HG03521 (cell line): Measurements from ENCODE around the gene KHDC4.

Experiments
- ATAC-seq: cut with Tn5 transposase; IDR thresholded peaks from one replicate; pipeline ENCODE4 v1.9.1; 2021; ENCODE audit warnings: mild to moderate bottlenecking, moderate library complexity; ENCODE audit not compliant: unreplicated experiment

KHDC4 gene

GRCh38 chr1:155877945-155878344 lies 56.3 kb downstream of the KHDC4 start:
- no peak for ATAC-seq

- ATAC-seq, result no peak
Observed at GRCh38 chr1:155873860-155874259, 60.4 kb downstream of the KHDC4 start.

GRCh38 chr1:155872527-155872926 lies 61.7 kb downstream of the KHDC4 start:
- no peak for ATAC-seq

- ATAC-seq, result no peak
Observed at GRCh38 chr1:155871390-155871789, 62.8 kb downstream of the KHDC4 start.

- no peak for ATAC-seq
Observed at GRCh38 chr1:155867766-155868165, 66.4 kb downstream of the KHDC4 start.

GRCh38 chr1:155864393-155864792 lies 69.8 kb downstream of the KHDC4 start:
- no peak for ATAC-seq
